ENCODE results near the gene C3orf38.

The C3orf38 gene

GRCh38 chr3:88149509-88150362 is at the start of gene C3orf38:
Gene C3orf38, plus strand, starts transcription at chr3:88149959. Its CDS starts 94 bp downstream, at chr3:88150053.
- intact Hi-C loops (cut with DNase I; ENCODE audit: low total_unique reads) = loop anchor here (5.0 kb wide), 1 partner anchor 92 kb away; the partner anchor contains the start of genes CGGBP1 and ZNF654
- TF ChIP-seq CTCF (IDR thresholded peaks at IDR 0.05) = no peak
- H3K27ac ChIP-seq = peak within 1 kb of the TSS; percentile 92 to 95

GRCh38 chr3:88101142-88101541 is 48.6 kb upstream of the C3orf38 start:
- Histone ChIP-seq H3K9me3 (no peaks in the 10 kb centered on the region), H3K27ac (no peak overlapping the region), H3K4me3 (no peak overlapping the region), H3K4me1 (peaks cover 0 to 5% (median 0%) of the 10 kb centered on the region in 4 donors), H3K36me3 (no peaks in the 10 kb centered on the region), H3K27me3 (no peaks in the 10 kb centered on the region)
- TF ChIP-seq CTCF (IDR thresholded peaks at IDR 0.05) = no peak
- intact Hi-C loops (cut with DNase I; ENCODE audit: low total_unique reads) = no loop called here
- no peak for DNase-seq

More at GRCh38 chr3:88149509-88150362, at the start of gene C3orf38:
- Histone ChIP-seq H3K27me3 (no peaks in the 10 kb centered on the region), H3K36me3 (peaks cover 0 to 17% (median 15%) of the 10 kb centered on the region in 3 donors), H3K4me1 (peaks cover 0 to 28% (median 25%) of the 10 kb centered on the region in 4 donors), H3K9me3 (no peaks in the 10 kb centered on the region), H3K4me3 (peak within 1 kb of the TSS; percentile 74 to 88)
- peak; percentile 90 to 93 for DNase-seq

- Histone ChIP-seq H3K27ac (no peak overlapping the region), H3K36me3 (no peaks in the 10 kb centered on the region), H3K4me1 (peaks cover 0 to 10% (median 0%) of the 10 kb centered on the region in 4 donors), H3K9me3 (no peaks in the 10 kb centered on the region), H3K27me3 (no peaks in the 10 kb centered on the region), H3K4me3 (no peak overlapping the region)
- intact Hi-C loops (cut with DNase I; ENCODE audit: low total_unique reads) = no loop called here
- TF ChIP-seq CTCF (IDR thresholded peaks at IDR 0.05) = no peak
- no peak for DNase-seq
Observed at GRCh38 chr3:88105325-88105724, 44.4 kb upstream of the C3orf38 start.

GRCh38 chr3:88112289-88112688 is 37.5 kb upstream of the C3orf38 start:
- H3K9me3 ChIP-seq = no peaks in the 10 kb centered on the region
- no peak overlapping the region for H3K27ac ChIP-seq
- no peak for DNase-seq
- intact Hi-C loops (cut with DNase I; ENCODE audit: low total_unique reads) = no loop called here
- H3K4me3 ChIP-seq = no peak overlapping the region
- H3K27me3 ChIP-seq = no peaks in the 10 kb centered on the region
- H3K36me3 ChIP-seq = peaks cover 0 to 15% (median 0%) of the 10 kb centered on the region in 3 donors
- H3K4me1 ChIP-seq = peaks cover 0 to 16% (median 2%) of the 10 kb centered on the region in 4 donors
- no peak for TF ChIP-seq CTCF (IDR thresholded peaks at IDR 0.05)

- Histone ChIP-seq H3K36me3 (peaks cover 0 to 15% (median 7%) of the 10 kb centered on the region in 3 donors), H3K27me3 (no peaks in the 10 kb centered on the region), H3K4me3 (no peak overlapping the region), H3K9me3 (no peaks in the 10 kb centered on the region), H3K4me1 (peaks cover 0 to 16% (median 2%) of the 10 kb centered on the region in 4 donors), H3K27ac (no peak overlapping the region)
- intact Hi-C loops (cut with DNase I; ENCODE audit: low total_unique reads) = no loop called here
- peak in 1 of 2 donors; percentile 62 for DNase-seq
- TF ChIP-seq CTCF (IDR thresholded peaks at IDR 0.05) = peak; percentile 59 to 65
Observed at GRCh38 chr3:88113311-88114162, 36.2 kb upstream of the C3orf38 start.
